ENCODE measurements around the gene RAB36.
A peak's percentile ranks its signal among the peaks of the same experiment; 100 is the strongest.

GRCh38 chr22:23213581-23214334, 68.5 kb downstream of the RAB36 start:
- TF ChIP-seq GATA2 (CRISPR knock-in tag; IDR thresholded peaks at IDR 0.05) (peak; percentile 44; the same call in 1 of the 2 replicates), CTCF (IDR thresholded peaks at IDR 0.05) (no peak), RFX5 (IDR thresholded peaks at IDR 0.05; ENCODE audit: low read length) (no peak), RAD21 (IDR thresholded peaks at IDR 0.05; ENCODE audit: low read length) (no peak)

Measured in SK-N-SH (cell line).